Measurements from ENCODE around the gene CPA3.

- no peak for TF ChIP-seq CTCF (IDR thresholded peaks at IDR 0.05)
- TF ChIP-seq POLR2A (IDR thresholded peaks at IDR 0.05), result no peak
Measured at GRCh38 chr3:148924562-148924961, 59.5 kb downstream of the CPA3 start.

Measured in esophagus squamous epithelium (tissue), 4 donors.